Measurements from ENCODE around the gene TOGARAM2. TPM values are rescaled to one million over a fixed set of nuclear protein-coding genes. Genes with fewer than 3 reads are reported as not detected.

The TOGARAM2 gene
- polyA plus RNA-seq, 1 donor = 1.9 TPM

GRCh38 chr2:29053670-29054400 is 72.7 kb downstream of the TOGARAM2 start:
- no peak for DNase-seq (ENCODE audit: low read depth)

- DNase-seq (ENCODE audit: low read depth) = no peak
These were observed 73.3 kb downstream of the TOGARAM2 start for GRCh38 chr2:29054430-29054829.

- no peak for DNase-seq (ENCODE audit: low read depth)
These were observed 74.5 kb downstream of the TOGARAM2 start for GRCh38 chr2:29055601-29056000.

GRCh38 chr2:29056452-29056851 is 75.4 kb downstream of the TOGARAM2 start:
- DNase-seq (ENCODE audit: low read depth) = no peak

GRCh38 chr2:29057006-29057405 is 75.9 kb downstream of the TOGARAM2 start:
- DNase-seq (ENCODE audit: low read depth) = no peak

GRCh38 chr2:29059624-29060023 is 78.5 kb downstream of the TOGARAM2 start:
- DNase-seq (ENCODE audit: low read depth) = no peak

- DNase-seq (ENCODE audit: low read depth) = no peak
These were observed 79.3 kb downstream of the TOGARAM2 start for GRCh38 chr2:29060441-29060840.

GRCh38 chr2:29061176-29061575 is 80.1 kb downstream of the TOGARAM2 start:
- DNase-seq (ENCODE audit: low read depth) = no peak

- no peak for DNase-seq (ENCODE audit: low read depth)
These were observed 80.5 kb downstream of the TOGARAM2 start for GRCh38 chr2:29061616-29062015.

GRCh38 chr2:29062371-29062770 is 81.3 kb downstream of the TOGARAM2 start:
- DNase-seq (ENCODE audit: low read depth) = no peak

- DNase-seq (ENCODE audit: low read depth) = no peak
These were observed 82.0 kb downstream of the TOGARAM2 start for GRCh38 chr2:29063056-29063455.

GRCh38 chr2:29063646-29064345 is 82.7 kb downstream of the TOGARAM2 start:
- peak; percentile 25 for DNase-seq (ENCODE audit: low read depth)

- DNase-seq (ENCODE audit: low read depth) = no peak
These were observed 83.2 kb downstream of the TOGARAM2 start for GRCh38 chr2:29064346-29064715.

GRCh38 chr2:29064746-29065067 is 83.6 kb downstream of the TOGARAM2 start:
- DNase-seq (ENCODE audit: low read depth) = no peak

GRCh38 chr2:29065068-29065811 is 84.1 kb downstream of the TOGARAM2 start:
- DNase-seq (ENCODE audit: low read depth) = no peak

- no peak for DNase-seq (ENCODE audit: low read depth)
These were observed 85.3 kb downstream of the TOGARAM2 start for GRCh38 chr2:29066271-29066860.

- no peak for DNase-seq (ENCODE audit: low read depth)
These were observed 86.0 kb downstream of the TOGARAM2 start for GRCh38 chr2:29066997-29067605.

- no peak for DNase-seq (ENCODE audit: low read depth)
These were observed 87.4 kb downstream of the TOGARAM2 start for GRCh38 chr2:29068513-29068912.

- DNase-seq (ENCODE audit: low read depth) = no peak
These were observed 89.4 kb downstream of the TOGARAM2 start for GRCh38 chr2:29070526-29070925.

GRCh38 chr2:29071032-29071975 is 90.2 kb downstream of the TOGARAM2 start:
- no peak for DNase-seq (ENCODE audit: low read depth)

GRCh38 chr2:29072251-29072650 is 91.2 kb downstream of the TOGARAM2 start:
- DNase-seq (ENCODE audit: low read depth) = no peak
